GM21717 (cell line): Measurements from ENCODE around the gene MTARC2.
"Not testable (repeated sequence)": the region's sequence is repeated elsewhere in the genome, so short reads cannot be mapped to it uniquely, and the experiment has no call there.

Source experiments
- ATAC-seq: cut with Tn5 transposase; IDR thresholded peaks from one replicate; pipeline ENCODE4 v1.9.1; 2021; ENCODE audit warnings: mild to moderate bottlenecking, moderate library complexity; ENCODE audit not compliant: unreplicated experiment

The MTARC2 gene

GRCh38 chr1:220730486-220730885, 17.6 kb upstream of the MTARC2 start:
- no peak for ATAC-seq

GRCh38 chr1:220732137-220732536, 16.0 kb upstream of the MTARC2 start:
- ATAC-seq, result no peak

- ATAC-seq, result peak; percentile 17
These were observed 15.5 kb upstream of the MTARC2 start for GRCh38 chr1:220732621-220733020.

GRCh38 chr1:220733086-220733601, 15.0 kb upstream of the MTARC2 start:
- ATAC-seq, result peak; percentile 83

- ATAC-seq, result no peak
These were observed 13.4 kb upstream of the MTARC2 start for GRCh38 chr1:220734571-220735326.

- ATAC-seq, result not testable (repeated sequence)
These were observed 11.8 kb upstream of the MTARC2 start for GRCh38 chr1:220736283-220736682.

GRCh38 chr1:220741349-220741748, 6.8 kb upstream of the MTARC2 start:
- no peak for ATAC-seq

GRCh38 chr1:220741825-220742224, 6.3 kb upstream of the MTARC2 start:
- no peak for ATAC-seq

- ATAC-seq, result no peak
These were observed 5.6 kb upstream of the MTARC2 start for GRCh38 chr1:220742520-220742919.

GRCh38 chr1:220746851-220747250, 1.3 kb upstream of the MTARC2 start:
- no peak for ATAC-seq

GRCh38 chr1:220747437-220748088, 559 bp upstream of the MTARC2 start:
- ATAC-seq, result no peak

- no peak for ATAC-seq
These were observed 814 bp downstream of the MTARC2 start for GRCh38 chr1:220748936-220749335.

- no peak for ATAC-seq
These were observed 2.0 kb downstream of the MTARC2 start for GRCh38 chr1:220750131-220750515.

GRCh38 chr1:220751111-220751510, 3.0 kb downstream of the MTARC2 start:
- no peak for ATAC-seq

- no peak for ATAC-seq
These were observed 6.2 kb downstream of the MTARC2 start for GRCh38 chr1:220754212-220754917.

- no peak for ATAC-seq
These were observed 6.8 kb downstream of the MTARC2 start for GRCh38 chr1:220754918-220755295.

GRCh38 chr1:220755309-220755708, 7.2 kb downstream of the MTARC2 start:
- ATAC-seq, result no peak

- ATAC-seq, result no peak
These were observed 9.3 kb downstream of the MTARC2 start for GRCh38 chr1:220757441-220757840.

GRCh38 chr1:220759147-220759546, 11.0 kb downstream of the MTARC2 start:
- no peak for ATAC-seq

- ATAC-seq, result no peak
These were observed 13.7 kb downstream of the MTARC2 start for GRCh38 chr1:220761688-220762427.

GRCh38 chr1:220764757-220765156, 16.6 kb downstream of the MTARC2 start:
- no peak for ATAC-seq
